AG10803 (cell line): ENCODE measurements around the gene PLBD1.

ENCODE experiments used
- DNase-seq: peaks from one replicate; pipeline ENCODE4 v3.0.0; 2010; ENCODE audit warnings: low read depth
- H3K4me3 ChIP-seq: 2 replicates; pipeline ENCODE4 v1.5.1; 2011; ENCODE audit warnings: mild to moderate bottlenecking, low read length, control low read depth
- TF ChIP-seq, protein P1 (sequence below): conservative IDR thresholded peaks from 2 replicates; pipeline ENCODE4 v1.5.1; 2011; ENCODE audit warnings: mild to moderate bottlenecking, low read length, control low read depth, inconsistent platforms

The PLBD1 gene

DNA sequence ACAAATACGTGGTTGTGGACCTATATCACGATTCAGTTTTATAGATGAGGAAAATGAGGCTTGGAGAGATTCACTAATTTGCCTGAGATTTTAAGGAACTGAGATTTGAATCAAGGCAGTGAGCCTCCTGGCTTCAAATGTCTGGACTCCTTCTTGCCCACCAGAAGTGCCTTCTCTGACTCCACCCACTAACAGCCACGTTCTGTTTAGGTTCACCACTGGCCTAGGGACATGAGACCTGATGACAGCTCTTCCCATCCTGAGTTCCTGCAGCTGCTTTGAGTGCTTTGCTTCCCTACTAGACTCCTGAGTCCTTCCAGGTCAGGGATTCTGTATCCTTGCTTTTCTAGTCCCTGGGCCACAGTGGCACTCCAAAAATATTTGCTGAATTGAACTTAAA lies 57.1 kb downstream of the PLBD1 start:
- no peak for DNase-seq
- TF ChIP-seq, protein P1, sequence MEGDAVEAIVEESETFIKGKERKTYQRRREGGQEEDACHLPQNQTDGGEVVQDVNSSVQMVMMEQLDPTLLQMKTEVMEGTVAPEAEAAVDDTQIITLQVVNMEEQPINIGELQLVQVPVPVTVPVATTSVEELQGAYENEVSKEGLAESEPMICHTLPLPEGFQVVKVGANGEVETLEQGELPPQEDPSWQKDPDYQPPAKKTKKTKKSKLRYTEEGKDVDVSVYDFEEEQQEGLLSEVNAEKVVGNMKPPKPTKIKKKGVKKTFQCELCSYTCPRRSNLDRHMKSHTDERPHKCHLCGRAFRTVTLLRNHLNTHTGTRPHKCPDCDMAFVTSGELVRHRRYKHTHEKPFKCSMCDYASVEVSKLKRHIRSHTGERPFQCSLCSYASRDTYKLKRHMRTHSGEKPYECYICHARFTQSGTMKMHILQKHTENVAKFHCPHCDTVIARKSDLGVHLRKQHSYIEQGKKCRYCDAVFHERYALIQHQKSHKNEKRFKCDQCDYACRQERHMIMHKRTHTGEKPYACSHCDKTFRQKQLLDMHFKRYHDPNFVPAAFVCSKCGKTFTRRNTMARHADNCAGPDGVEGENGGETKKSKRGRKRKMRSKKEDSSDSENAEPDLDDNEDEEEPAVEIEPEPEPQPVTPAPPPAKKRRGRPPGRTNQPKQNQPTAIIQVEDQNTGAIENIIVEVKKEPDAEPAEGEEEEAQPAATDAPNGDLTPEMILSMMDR = no peak
- no peak overlapping the region for H3K4me3 ChIP-seq

DNA sequence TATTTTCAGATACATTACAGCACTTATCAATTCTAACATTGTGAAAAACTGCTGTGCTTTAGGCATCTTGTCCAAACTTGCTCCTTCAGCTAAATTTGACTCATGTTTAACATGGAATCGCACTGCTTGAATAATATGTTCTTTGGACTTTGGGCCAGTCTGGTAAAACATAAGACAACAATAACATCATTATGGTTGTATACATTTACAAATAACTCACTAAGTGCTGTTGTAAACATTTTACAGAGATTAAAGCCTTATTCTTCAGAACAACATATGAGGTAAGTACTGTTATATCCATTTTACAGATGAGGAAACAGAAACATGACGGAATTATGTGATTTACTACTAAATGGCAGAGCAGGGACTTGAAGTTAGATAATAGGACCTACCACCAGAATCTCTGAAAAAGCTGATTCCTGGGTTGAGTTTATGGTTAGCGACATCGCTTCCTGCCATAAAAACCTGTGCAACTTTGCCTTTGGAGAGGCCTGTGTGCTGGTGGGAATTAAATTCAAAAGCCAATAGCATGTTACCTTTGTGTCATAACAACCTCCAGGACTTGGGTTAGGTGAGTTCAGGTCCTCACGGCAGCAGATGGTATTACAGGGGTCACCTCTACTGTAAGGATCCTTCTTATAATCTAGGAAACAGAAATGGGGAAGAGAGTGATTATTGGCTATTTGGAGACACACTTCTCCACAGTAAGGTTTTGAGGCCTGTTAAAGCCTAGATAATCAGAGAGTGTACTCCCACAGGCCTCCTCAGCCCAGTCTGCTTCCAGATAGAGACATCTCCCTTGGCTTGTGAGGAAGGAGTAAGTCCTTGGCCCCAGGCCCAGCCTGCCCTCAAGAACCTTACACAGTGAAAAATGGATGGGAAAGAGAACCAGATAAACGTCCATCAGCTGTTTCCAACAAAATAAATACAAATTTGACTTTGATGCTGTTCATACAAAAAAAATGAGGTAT lies 61.8 kb downstream of the PLBD1 start:
- DNase-seq = no peak
- TF ChIP-seq, protein P1 = no peak

DNA sequence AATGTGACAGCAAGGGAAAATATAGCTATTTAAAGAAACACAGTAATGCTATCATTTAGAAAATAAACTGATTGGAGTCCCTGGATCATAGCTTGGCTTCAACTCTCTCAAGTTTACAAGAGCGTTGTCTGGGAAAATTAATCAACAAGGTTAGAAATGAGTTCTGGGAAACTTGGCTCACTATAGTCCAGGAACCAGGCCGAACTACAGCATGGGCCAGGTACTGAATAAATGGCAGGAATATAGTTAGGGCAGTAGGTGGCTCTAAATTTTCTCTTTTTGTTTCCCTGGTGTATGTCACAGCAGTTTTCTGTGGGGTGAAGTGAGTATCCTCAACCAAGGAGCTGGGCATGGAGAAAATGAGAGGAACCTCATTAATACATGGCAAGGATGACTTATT lies 72.4 kb downstream of the PLBD1 start:
- TF ChIP-seq, protein P1 = no peak
- H3K4me3 ChIP-seq = no peak overlapping the region
- DNase-seq = no peak

More for the DNA sequence above, 61.8 kb downstream of the PLBD1 start:
- H3K4me3 ChIP-seq = no peak overlapping the region

DNA sequence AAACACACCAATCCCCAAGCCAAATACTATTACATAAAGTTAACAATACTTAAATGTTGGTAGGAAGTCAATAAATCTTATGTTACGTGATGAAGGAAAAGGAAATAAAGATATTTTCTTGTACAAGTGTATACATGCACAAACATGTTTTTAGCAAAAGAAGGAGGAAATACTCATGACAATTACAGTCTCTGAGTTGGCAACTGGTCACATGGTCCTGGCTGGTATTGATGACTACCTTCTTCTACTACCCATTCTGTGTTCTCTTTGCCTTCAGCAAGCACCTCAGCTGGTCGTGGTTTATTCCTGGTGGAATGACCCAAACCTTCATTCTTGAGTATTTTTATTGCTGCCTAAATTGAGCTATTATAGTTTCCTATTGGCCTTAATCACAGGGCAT lies 84.8 kb downstream of the PLBD1 start:
- DNase-seq = no peak
- TF ChIP-seq, protein P1 = no peak

DNA sequence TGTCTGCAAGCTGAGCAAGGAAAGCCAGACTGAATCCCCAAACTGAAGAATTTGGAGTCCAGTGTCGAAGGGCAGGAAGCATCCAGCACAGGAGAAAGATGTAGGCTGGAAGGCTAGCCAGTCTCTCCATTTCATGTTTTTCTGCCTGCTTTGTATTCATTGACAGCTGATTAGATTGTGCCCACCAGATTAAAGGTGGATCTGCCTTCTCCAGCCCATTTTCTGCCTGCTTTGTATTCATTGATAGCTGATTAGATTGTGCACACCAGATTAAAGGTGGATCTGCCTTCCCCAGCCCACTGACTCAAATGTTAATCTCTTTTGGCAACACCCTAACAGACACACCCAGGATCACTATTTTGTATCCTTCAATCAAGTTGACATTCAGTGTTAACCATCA lies 85.3 kb downstream of the PLBD1 start:
- DNase-seq = no peak
- TF ChIP-seq, protein P1 = no peak

More for the DNA sequence above, 84.8 kb downstream of the PLBD1 start:
- no peak overlapping the region for H3K4me3 ChIP-seq

DNA sequence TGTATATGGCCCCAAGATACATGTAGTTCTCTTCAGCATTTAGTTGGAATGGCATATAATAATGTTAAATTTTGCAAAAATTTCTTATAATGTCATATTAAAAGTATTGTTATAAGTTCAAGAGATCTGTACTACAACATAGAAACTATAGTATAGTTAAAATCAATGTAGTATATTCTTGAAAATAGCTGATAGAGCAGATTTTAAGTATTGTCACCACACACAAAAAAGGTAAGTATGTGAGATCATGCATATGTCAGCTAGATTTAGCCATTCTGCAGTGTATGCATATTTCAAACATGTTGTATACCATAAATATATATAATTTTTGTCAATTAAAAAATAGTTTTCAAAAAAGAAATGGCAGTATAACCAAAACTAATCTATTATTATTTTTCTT lies 86.5 kb downstream of the PLBD1 start:
- no peak overlapping the region for H3K4me3 ChIP-seq
- TF ChIP-seq, protein P1 = no peak
- no peak for DNase-seq

More for the DNA sequence above, 85.3 kb downstream of the PLBD1 start:
- H3K4me3 ChIP-seq = no peak overlapping the region

DNA sequence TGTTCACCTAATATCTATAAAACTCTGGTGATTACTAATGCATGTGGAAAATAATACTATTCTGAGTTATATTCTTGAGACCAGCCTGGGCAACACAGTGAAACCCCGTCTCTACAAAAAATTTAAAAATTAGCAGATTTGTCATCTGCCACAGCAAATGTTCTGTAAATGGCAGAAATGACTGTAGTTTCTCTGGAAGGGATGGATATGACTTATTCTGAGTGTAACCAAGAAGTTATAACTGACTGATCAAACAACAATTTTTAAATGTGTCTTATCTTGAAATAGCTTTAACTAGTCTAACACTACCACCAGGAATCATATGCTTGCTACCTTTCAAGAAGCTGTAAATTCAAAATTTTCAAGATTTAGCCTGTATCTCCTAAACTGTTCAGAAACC lies 88.7 kb downstream of the PLBD1 start:
- H3K4me3 ChIP-seq = no peak overlapping the region
- no peak for DNase-seq
- TF ChIP-seq, protein P1 = no peak
